Left renal pelvis (tissue), 4 donors: ENCODE data around the gene DAB2IP. TPM values are rescaled to one million over a fixed set of nuclear protein-coding genes. Genes with fewer than 3 reads are reported as not detected.
A peak's percentile ranks its signal among the peaks of the same experiment; 100 is the strongest.
"Not testable (repeated sequence)": the region's sequence is repeated elsewhere in the genome, so short reads cannot be mapped to it uniquely, and the experiment has no call there.

Source experiments
- DNase-seq, 4 donors: peaks; one replicate each; pipeline ENCODE4 v3.0.0-alpha.2; 2013; ENCODE audit warnings: low read depth in 4 of 4, low spot score in 3 of 4
- polyA plus RNA-seq, 4 donors: library from polyadenylated mRNA; unstranded; fragments of 120-200 nt; gene quantifications; one replicate each; pipeline ENCODE4 v1.2.1, GENCODE V29; 2013; ENCODE audit not compliant: insufficient read length in 4 of 4

DAB2IP gene
- polyA plus RNA-seq = 10 to 100 TPM; 33.4 to 43.9 (median 39.6) TPM

DNA sequence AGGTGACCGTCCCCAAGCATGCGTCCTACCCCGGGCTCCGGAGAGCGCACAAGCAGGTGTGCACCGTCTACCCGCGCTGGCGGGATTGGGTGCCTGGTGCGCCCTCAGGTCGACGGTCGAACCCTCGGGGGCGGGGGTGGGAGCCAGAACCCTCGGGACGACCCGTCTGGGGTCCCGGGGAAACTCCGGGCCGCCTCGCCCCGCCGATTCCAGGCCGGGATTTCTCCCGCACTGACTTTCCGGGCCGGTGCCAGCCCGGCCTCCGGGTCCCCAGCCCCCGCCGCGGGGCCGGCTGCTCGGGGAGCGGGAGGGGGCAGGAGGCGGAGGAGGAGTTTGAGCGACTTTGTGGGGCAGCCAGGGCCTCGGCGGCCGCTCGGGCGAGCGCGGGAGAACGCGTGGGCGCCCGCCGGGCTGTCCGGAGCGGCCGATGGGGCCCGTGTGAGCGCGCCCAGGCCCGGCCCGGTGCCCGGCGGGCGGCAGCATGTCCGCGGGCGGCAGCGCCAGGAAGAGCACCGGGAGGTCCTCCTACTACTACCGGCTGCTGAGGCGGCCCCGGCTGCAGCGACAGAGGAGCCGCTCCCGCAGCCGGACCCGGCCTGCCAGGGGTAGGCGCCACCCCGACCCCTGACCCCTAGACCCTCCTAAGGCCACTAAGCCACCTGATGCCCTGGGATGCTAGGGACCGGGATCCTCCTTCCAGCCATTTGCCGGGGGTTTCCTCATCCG lies at the start of gene DAB2IP:
Gene DAB2IP, plus strand, starts transcription at position 340 of the 726 bp plus-strand sequence. Its CDS starts 142 bp downstream, at position 482.
- peak; percentile 61 to 81 (median 74) for DNase-seq

- no peak for DNase-seq
Observed at GRCh38 chr9:121603028-121603427, 48.4 kb upstream of the DAB2IP start.

DNA sequence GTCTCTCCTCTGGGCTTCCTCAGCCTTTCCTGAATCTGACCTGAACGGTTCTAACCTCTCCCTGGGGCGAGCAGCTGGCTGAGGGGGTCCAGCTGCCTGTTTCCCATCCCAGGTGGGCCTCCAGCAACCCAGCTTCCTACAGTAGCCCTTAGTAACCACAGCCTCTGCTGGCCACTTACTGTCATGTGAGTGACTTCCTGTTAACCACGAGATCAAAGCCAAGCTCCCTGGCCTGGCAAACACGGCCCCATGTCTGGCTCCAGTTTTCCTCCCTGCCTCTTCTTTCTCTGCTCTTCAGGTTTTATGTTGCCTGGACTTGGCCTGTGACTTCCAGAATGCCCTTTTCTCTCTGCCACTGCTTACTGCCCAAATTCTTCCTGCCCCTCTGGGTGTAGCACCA lies 47.2 kb upstream of the DAB2IP start:
- no peak for DNase-seq

GRCh38 chr9:121604654-121605053 lies 46.8 kb upstream of the DAB2IP start:
- DNase-seq = no peak

- no peak for DNase-seq
Observed at GRCh38 chr9:121607434-121608167, 43.8 kb upstream of the DAB2IP start.

- no peak for DNase-seq
Observed at GRCh38 chr9:121608168-121608853, 43.1 kb upstream of the DAB2IP start.

- no peak for DNase-seq
Observed at GRCh38 chr9:121609822-121610637, 41.4 kb upstream of the DAB2IP start.

DNA sequence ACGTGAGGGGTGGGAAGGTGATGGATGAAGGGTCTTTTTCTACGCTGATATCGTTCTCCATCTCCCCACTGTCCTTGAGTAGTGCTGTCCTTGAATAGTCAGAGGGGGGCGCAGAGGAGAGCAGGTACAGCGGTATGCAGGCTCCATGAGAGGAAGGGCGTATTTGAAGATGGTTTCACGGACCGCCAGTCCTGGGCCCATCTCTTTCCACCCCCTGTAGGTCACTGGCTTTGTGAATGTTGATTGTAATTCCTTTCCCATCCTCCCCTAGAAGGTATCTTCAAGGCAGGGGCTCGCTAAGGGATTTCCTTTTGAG lies 40.8 kb upstream of the DAB2IP start:
- DNase-seq = no peak

- DNase-seq = no peak
Observed at GRCh38 chr9:121612511-121612998, 38.9 kb upstream of the DAB2IP start.

DNA sequence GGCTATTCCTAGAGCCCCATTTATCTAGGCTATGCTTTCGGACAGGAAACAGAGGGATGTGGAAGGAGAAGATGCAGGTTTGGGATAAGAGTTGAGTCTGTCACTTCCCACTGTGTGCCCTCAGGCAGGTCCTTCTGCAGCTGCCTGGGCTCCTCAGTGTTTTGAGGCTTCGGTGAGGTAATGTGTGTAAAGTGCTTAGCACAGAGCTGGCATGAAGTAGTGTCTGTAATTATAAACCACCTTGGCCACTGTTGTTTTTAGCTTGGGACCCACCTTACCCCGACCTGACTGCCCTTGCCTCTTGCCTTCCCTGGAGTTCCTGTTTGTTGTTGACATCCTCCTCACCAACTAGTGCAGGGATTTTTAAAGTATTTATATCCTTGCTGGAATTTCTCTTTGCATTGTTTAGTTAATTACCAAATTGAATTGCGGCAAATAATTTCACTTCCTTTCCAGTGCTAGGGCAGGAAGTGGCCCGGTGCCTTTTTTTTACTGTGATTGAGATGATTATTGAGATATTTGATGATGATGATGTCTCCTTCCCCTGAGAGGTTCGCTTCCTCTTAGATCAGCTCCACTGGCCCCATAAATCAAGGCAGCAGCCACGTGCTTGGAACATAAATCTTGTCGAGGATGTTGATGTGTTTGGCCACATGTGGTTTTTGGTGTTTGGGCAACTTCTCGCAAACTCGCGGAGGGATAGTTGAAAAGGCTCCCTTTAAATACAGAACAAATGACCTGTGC lies 38.3 kb upstream of the DAB2IP start:
- DNase-seq = no peak

- no peak for DNase-seq
Observed at GRCh38 chr9:121616123-121616755, 35.2 kb upstream of the DAB2IP start.

DNA sequence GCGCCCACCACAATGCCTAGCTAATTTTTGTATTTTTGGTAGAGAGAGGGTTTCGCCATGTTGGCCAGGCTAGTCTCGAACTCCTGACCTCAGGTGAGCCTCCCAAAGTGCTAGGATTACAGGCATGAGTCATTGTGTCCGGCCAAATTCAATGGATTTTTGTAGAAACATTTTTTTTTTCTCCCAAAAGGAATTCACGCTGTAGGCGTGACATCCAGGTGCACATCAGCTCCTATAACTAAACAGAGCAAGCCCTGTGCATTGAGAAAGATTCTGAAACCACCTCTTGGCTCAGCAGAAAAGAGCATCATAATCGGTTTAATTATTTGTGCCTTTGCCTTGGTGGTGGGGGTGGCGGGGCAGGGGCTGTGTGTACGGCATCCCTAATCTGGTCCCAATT lies 32.9 kb upstream of the DAB2IP start:
- DNase-seq = no peak

DNA sequence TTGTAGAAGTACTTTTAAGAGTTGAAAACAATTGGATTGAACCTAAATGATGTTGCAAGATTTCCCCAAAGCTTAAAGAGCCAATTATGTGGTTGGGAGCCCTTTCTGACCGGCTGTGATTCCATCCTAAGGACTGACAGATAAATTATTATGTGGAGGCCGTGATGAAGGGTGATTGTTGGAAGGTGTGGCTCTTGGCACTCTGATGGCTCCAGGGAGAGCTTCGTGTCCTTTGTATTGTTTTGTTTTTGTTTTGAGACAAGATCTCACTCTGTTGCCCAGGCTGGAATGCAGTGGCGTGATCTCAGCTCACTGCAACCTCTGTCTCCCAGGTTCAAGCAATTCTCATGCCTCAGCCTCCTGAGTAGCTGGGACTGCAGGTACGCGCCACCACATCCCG lies 32.5 kb upstream of the DAB2IP start:
- not testable (repeated sequence) for DNase-seq

GRCh38 chr9:121619545-121620324 lies 31.7 kb upstream of the DAB2IP start:
- no peak for DNase-seq

DNA sequence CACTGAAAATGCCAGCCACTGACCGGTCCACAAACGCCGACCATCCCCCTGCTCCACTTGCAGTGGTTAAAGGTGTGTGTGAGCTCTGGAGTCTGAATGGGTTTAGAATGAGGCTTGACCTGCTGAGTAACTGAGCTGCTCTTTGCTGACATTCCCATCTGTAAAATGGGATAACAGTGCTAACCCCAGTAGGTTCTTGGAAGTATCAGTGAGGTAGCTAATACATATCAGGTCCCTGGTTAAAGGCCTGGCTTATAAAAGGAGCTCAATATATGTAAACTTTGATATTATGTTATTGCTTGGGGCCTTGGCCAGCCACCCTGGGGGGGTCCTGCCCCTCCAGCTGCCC lies 31.1 kb upstream of the DAB2IP start:
- no peak for DNase-seq

DNA sequence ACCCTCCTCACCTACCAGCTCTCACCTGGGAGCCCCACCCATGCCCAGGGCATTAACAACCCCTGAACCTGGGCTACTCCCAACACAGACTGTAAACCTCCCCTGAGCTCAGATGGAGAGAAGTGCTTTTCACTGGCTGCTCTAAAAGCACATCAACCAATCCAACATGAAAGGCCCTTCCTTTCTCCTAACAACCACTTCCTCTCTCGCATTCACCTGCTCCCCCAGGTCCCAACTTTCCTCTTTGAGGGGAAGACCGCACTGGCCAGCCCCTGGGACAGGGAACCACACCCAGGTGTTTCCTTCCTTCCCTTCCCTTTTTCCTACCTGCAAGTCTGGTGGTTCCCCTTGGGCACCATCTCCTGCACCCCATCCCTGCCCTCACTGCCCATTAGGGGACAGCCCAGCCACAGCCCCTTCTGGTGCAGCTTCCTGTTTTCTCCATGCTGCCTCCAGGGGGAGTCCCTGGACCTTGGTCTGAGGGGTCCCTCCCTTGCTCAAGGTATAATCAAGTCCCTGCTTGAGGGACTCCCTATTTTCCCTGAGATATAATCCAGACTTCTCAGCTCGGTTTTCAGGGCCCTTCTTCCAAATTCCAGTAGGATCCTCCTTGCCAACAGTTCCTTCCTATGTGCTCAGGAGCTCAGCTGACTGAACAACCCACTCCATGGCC lies 30.5 kb upstream of the DAB2IP start:
- DNase-seq = no peak

- DNase-seq = no peak
Observed at GRCh38 chr9:121622387-121623203, 28.8 kb upstream of the DAB2IP start.
